ENCODE data around the gene VWA3B. TPM values are rescaled to one million over a fixed set of nuclear protein-coding genes. Genes with fewer than 3 reads are reported as not detected.

The VWA3B gene
- polyA plus RNA-seq, 2 of the 4 experiments (the other 2 are of a cell fraction): not detected

DNA sequence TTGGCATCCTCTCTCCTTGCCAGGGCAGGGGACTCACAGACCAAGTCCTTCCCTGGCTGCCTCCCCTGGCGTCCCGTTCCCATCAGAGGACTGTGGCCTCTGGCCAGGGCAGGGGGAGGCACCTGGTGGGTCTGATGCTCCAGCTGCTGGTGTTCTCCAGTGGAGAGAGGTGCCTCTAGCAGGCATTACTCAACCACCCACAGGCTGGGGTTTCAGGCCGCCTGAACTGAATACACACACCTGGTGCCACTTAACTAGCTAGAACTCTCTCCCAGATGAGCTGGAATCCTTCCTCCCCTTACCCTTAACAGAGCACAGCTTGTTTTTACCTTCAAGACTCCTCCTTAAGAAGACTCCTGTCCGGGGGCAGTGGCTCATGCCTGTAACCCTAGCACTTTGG, 221.6 kb downstream of the VWA3B start:
- Histone ChIP-seq H3K9me3 (no peaks in the 10 kb centered on the region), H3K4me2 (no peak overlapping the region), H3K27ac (no peak overlapping the region), H3K4me3 (no peak overlapping the region), H3K4me1 (no peaks in the 10 kb centered on the region)
- WGBS (ENCODE audit: missing lambda C conversion rate): 13% methylated on average over 2 of the region's 4 CpGs
- ATAC-seq (no peak), DNase-seq (ENCODE audit: low read depth in 1 of 2, low spot score in 1 of 2) (no peak), FAIRE-seq (no peak)
- TF ChIP-seq POLR2AphosphoS2 (conservative IDR thresholded peaks at IDR 0.05; ENCODE audit: low read length): no peak
- no peak for TF ChIP-seq HOXA7 (CRISPR knock-in tag; IDR thresholded peaks at IDR 0.05)
- no peak for TF ChIP-seq CBX2 (IDR thresholded peaks at IDR 0.05; ENCODE audit: borderline replicate concordance, low read depth)
- no peak for TF ChIP-seq GATA3 (IDR thresholded peaks at IDR 0.05; ENCODE audit: borderline replicate concordance)
- TF ChIP-seq HOXB5 (CRISPR knock-in tag; IDR thresholded peaks at IDR 0.05): no peak
- TF ChIP-seq RAD21 (conservative IDR thresholded peaks at IDR 0.05 in 1 of 2, IDR thresholded peaks at IDR 0.05 in 1 of 2): no peak
- TF ChIP-seq SMC3 (IDR thresholded peaks at IDR 0.05): no peak
- no peak for TF ChIP-seq PHF8 (IDR thresholded peaks at IDR 0.05; ENCODE audit: borderline replicate concordance, low read depth)
- no peak for TF ChIP-seq BHLHE40 (IDR thresholded peaks at IDR 0.05; ENCODE audit: low read depth, low read length)
- TF ChIP-seq, protein P1, sequence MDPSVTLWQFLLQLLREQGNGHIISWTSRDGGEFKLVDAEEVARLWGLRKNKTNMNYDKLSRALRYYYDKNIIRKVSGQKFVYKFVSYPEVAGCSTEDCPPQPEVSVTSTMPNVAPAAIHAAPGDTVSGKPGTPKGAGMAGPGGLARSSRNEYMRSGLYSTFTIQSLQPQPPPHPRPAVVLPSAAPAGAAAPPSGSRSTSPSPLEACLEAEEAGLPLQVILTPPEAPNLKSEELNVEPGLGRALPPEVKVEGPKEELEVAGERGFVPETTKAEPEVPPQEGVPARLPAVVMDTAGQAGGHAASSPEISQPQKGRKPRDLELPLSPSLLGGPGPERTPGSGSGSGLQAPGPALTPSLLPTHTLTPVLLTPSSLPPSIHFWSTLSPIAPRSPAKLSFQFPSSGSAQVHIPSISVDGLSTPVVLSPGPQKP (IDR thresholded peaks at IDR 0.05; ENCODE audit: low read depth, low read length): no peak
- ChIA-PET CTCF (interaction anchor here (1.2 kb wide), 1 partner anchor 608 kb away, joined by 3 read pairs; no protein-coding TSS in a partner anchor), POLR2A (no interaction called here)

DNA sequence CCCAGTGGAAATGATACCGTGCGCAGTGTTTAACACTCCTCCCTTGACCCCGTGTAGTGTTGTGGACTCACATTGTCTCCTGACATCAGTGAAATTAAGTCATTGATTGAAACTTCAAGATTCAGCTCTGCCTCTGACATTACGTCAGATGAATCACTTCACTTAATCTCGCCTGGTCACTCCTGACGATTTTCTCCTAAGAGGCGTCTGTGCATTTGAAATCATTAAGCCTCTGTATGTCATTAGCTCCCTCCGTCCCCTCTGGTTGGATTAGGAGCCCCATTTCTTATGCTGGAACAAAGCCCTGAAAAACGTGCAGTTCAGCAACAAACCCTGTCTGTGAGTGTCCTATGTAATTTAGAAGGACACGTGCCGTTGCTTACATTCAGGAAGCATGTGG, 222.6 kb downstream of the VWA3B start:
- TF ChIP-seq, protein P2, sequence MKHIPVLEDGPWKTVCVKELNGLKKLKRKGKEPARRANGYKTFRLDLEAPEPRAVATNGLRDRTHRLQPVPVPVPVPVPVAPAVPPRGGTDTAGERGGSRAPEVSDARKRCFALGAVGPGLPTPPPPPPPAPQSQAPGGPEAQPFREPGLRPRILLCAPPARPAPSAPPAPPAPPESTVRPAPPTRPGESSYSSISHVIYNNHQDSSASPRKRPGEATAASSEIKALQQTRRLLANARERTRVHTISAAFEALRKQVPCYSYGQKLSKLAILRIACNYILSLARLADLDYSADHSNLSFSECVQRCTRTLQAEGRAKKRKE (CRISPR knock-in tag; IDR thresholded peaks at IDR 0.05; ENCODE audit: low read depth): no peak
- TF ChIP-seq MAFK (IDR thresholded peaks at IDR 0.05; ENCODE audit: partially characterized antibody) (no peak), MAZ (IDR thresholded peaks at IDR 0.05; ENCODE audit: borderline replicate concordance, low read depth, low read length) (no peak), HOXB13 (CRISPR knock-in tag; IDR thresholded peaks at IDR 0.05; ENCODE audit: low read depth) (no peak), RARB (CRISPR knock-in tag; IDR thresholded peaks at IDR 0.05) (no peak), HDAC2 (IDR thresholded peaks at IDR 0.05) (no peak), ZFP36 (IDR thresholded peaks at IDR 0.05; ENCODE audit: borderline replicate concordance, partially characterized antibody) (no peak), KDM1A (IDR thresholded peaks at IDR 0.05; ENCODE audit: low read depth) (no peak), ZNF302 (CRISPR knock-in tag; IDR thresholded peaks at IDR 0.05) (no peak), JUNB (IDR thresholded peaks at IDR 0.05) (no peak), HOXA7 (CRISPR knock-in tag; IDR thresholded peaks at IDR 0.05) (no peak)
- TF ChIP-seq, protein P1 (IDR thresholded peaks at IDR 0.05; ENCODE audit: low read depth, low read length): no peak
- TF ChIP-seq, protein P3, sequence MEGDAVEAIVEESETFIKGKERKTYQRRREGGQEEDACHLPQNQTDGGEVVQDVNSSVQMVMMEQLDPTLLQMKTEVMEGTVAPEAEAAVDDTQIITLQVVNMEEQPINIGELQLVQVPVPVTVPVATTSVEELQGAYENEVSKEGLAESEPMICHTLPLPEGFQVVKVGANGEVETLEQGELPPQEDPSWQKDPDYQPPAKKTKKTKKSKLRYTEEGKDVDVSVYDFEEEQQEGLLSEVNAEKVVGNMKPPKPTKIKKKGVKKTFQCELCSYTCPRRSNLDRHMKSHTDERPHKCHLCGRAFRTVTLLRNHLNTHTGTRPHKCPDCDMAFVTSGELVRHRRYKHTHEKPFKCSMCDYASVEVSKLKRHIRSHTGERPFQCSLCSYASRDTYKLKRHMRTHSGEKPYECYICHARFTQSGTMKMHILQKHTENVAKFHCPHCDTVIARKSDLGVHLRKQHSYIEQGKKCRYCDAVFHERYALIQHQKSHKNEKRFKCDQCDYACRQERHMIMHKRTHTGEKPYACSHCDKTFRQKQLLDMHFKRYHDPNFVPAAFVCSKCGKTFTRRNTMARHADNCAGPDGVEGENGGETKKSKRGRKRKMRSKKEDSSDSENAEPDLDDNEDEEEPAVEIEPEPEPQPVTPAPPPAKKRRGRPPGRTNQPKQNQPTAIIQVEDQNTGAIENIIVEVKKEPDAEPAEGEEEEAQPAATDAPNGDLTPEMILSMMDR (IDR thresholded peaks at IDR 0.05): no peak
- Histone ChIP-seq H3K4me2 (no peak overlapping the region), H3K4me3 (no peak overlapping the region), H3K4me1 (no peaks in the 10 kb centered on the region), H3K27ac (no peak overlapping the region), H3K9me3 (no peaks in the 10 kb centered on the region)
- CTCF ChIA-PET: no interaction called here
- FAIRE-seq: no peak
- POLR2A ChIA-PET: no interaction called here
- DNase-seq (ENCODE audit: low read depth in 1 of 2, low spot score in 1 of 2): no peak
- 41% methylated on average over 11 of the region's 11 CpGs for WGBS (ENCODE audit: missing lambda C conversion rate)
- ATAC-seq: no peak
